Smooth muscle cell (in vitro differentiated cells): ENCODE results near the gene RNF220. TPM values are rescaled to one million over a fixed set of nuclear protein-coding genes. Genes with fewer than 3 reads are reported as not detected.
A peak's percentile ranks its signal among the peaks of the same experiment; 100 is the strongest.

ENCODE experiments used
- DNase-seq: peaks from one replicate; lab custom pipeline; 2025; ENCODE audit not compliant: unreplicated experiment; lab: John Stamatoyannopoulos, UW
- H2AFZ ChIP-seq: fragments of 200-600 bp; sonication (generic); 2 replicates; pipeline ENCODE4 v1.6.0; 2016; ENCODE audit warnings: antibody characterized with exemption, low read depth, mild to moderate bottlenecking
- H3F3A ChIP-seq: fragments of 200-600 bp; sonication (generic); 2 replicates; pipeline ENCODE4 v1.6.0; 2017; ENCODE audit warnings: antibody characterized with exemption, low read depth
- H3K27ac ChIP-seq: fragments of 200-600 bp; sonication (generic); 2 replicates; pipeline ENCODE4 v1.5.1; 2016; ENCODE audit warnings: low read depth, mild to moderate bottlenecking
- H3K27me3 ChIP-seq: fragments of 200-600 bp; sonication (generic); 2 replicates; pipeline ENCODE4 v1.6.1; 2016; ENCODE audit warnings: low read depth, mild to moderate bottlenecking
- H3K36me3 ChIP-seq: fragments of 200-600 bp; sonication (generic); 2 replicates; pipeline ENCODE4 v1.5.1; 2016; ENCODE audit warnings: low read depth
- H3K4me1 ChIP-seq: fragments of 200-600 bp; sonication (generic); 2 replicates; pipeline ENCODE4 v1.5.1; 2016; ENCODE audit warnings: low read depth
- H3K4me2 ChIP-seq: fragments of 200-600 bp; sonication (generic); 2 replicates; pipeline ENCODE4 v1.6.0; 2016; ENCODE audit warnings: mild to moderate bottlenecking
- H3K4me3 ChIP-seq: fragments of 200-600 bp; sonication (generic); 2 replicates; pipeline ENCODE4 v1.5.1; 2016; ENCODE audit warnings: mild to moderate bottlenecking
- H3K79me2 ChIP-seq: fragments of 200-600 bp; sonication (generic); 2 replicates; pipeline ENCODE4 v1.6.0; 2016; ENCODE audit warnings: low read depth, mild to moderate bottlenecking
- H3K9ac ChIP-seq: fragments of 200-600 bp; sonication (generic); 2 replicates; pipeline ENCODE4 v1.6.0; 2016; ENCODE audit warnings: low read depth
- H3K9me3 ChIP-seq: fragments of 200-600 bp; sonication (generic); replicated peaks from 2 replicates; pipeline ENCODE4 v1.5.1; 2016; ENCODE audit warnings: low read depth
- H4K20me1 ChIP-seq: fragments of 200-600 bp; sonication (generic); 2 replicates; pipeline ENCODE4 v1.6.0; 2016; ENCODE audit warnings: low read depth
- CTCF ChIP-seq: fragments of 200-600 bp; sonication (generic); IDR thresholded peaks from 2 replicates; pipeline ENCODE4 v1.5.1; 2017; ENCODE audit warnings: borderline replicate concordance, mild to moderate bottlenecking, antibody characterized with exemption; ENCODE audit not compliant: insufficient read depth, poor library complexity, severe bottlenecking
- WGBS: methylation state at CpG from one replicate; pipeline ENCODE4 v1.1.7; 2016; ENCODE audit warnings: low lambda C conversion rate; 5-methylcytosine and 5-hydroxymethylcytosine counted together
- polyA plus RNA-seq: library from polyadenylated mRNA; unstranded; fragments of >200 nt; fragmentation: Nextera tagmentation; extraction: Ambion mirVana; gene quantifications from 2 replicates; pipeline ENCODE4 v1.2.1, GENCODE V29; 2016
- total RNA-seq: library from RNA; depleted of rRNA; stranded (reverse); fragments of >200 nt; gene quantifications from 2 replicates; pipeline ENCODE4 v1.2.3, GENCODE V29; 2014

The RNF220 gene
- total and polyA plus RNA-seq, 2 experiments from 2014 or later: 65.8 to 71.1 TPM

DNA sequence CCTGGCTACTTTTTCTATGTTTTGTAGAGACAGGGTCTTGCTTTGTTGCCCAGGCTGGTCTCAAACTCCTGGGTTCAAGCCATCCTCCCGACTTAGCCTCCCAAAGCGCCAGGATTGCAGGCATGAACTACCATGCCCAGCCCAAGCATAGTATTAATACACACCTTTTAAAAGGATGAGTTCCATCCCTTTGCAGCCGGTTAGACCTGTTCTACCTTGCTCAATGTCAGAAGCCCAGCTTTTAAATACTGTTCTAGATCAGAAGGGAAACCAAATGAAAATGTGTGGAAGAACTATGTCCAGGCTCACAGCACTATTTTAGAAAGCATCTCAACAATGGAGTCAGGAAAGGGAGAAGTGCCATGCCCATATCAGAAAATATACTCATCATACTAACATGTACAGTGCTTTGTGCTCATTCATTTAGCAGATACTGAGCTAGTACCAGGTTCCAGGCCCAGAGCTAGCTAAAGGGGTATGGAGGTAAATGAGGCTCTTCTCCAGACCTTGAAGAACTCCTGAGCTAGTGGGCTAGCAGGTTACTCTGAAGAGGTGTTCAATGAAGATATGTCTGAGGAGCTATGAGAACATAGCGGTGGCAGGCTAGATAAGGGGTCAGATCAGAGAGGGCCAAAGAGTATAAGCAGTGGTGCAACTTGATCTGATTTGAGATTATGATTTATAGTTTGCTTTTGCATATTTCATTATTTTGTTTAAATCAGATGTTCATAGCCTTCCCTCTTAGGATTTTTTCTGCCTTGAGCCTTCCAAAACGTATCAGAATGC lies 78.2 kb downstream of the RNF220 start:
- H3K4me1 ChIP-seq: peaks cover 28% of the 10 kb centered on the region
- no peaks in the 10 kb centered on the region for H3K27me3 ChIP-seq
- H3K4me3 ChIP-seq: no peak overlapping the region
- WGBS: 92% methylated on average over 5 of the region's 5 CpGs
- no peaks in the 10 kb centered on the region for H3K9me3 ChIP-seq
- peaks cover 6% of the 10 kb centered on the region for H3F3A ChIP-seq
- no peak for TF ChIP-seq CTCF
- H3K36me3 ChIP-seq: no peaks in the 10 kb centered on the region
- DNase-seq: no peak
- H4K20me1 ChIP-seq: no peaks in the 10 kb centered on the region
- H3K27ac ChIP-seq: peak overlapping the region; percentile 91
- H3K9ac ChIP-seq: no peak overlapping the region
- peak overlapping the region; percentile 81 for H3K4me2 ChIP-seq
- H2AFZ ChIP-seq: no peak overlapping the region
- no peaks in the 10 kb centered on the region for H3K79me2 ChIP-seq

- peaks cover 6% of the 10 kb centered on the region for H3F3A ChIP-seq
- 9% methylated on average over 11 of the region's 11 CpGs for WGBS
- H4K20me1 ChIP-seq: no peaks in the 10 kb centered on the region
- no peak for TF ChIP-seq CTCF
- H3K9ac ChIP-seq: peak overlapping the region; percentile 84
- no peaks in the 10 kb centered on the region for H3K36me3 ChIP-seq
- H3K79me2 ChIP-seq: no peaks in the 10 kb centered on the region
- peak overlapping the region; percentile 51 for H2AFZ ChIP-seq
- DNase-seq: no peak
- no peaks in the 10 kb centered on the region for H3K9me3 ChIP-seq
- H3K27ac ChIP-seq: peak overlapping the region; percentile 91
- H3K4me3 ChIP-seq: no peak overlapping the region
- no peaks in the 10 kb centered on the region for H3K27me3 ChIP-seq
- peaks cover 28% of the 10 kb centered on the region for H3K4me1 ChIP-seq
- peak overlapping the region; percentile 81 for H3K4me2 ChIP-seq
These were observed 79.2 kb downstream of the RNF220 start for GRCh38 chr1:44484155-44484688.

DNA sequence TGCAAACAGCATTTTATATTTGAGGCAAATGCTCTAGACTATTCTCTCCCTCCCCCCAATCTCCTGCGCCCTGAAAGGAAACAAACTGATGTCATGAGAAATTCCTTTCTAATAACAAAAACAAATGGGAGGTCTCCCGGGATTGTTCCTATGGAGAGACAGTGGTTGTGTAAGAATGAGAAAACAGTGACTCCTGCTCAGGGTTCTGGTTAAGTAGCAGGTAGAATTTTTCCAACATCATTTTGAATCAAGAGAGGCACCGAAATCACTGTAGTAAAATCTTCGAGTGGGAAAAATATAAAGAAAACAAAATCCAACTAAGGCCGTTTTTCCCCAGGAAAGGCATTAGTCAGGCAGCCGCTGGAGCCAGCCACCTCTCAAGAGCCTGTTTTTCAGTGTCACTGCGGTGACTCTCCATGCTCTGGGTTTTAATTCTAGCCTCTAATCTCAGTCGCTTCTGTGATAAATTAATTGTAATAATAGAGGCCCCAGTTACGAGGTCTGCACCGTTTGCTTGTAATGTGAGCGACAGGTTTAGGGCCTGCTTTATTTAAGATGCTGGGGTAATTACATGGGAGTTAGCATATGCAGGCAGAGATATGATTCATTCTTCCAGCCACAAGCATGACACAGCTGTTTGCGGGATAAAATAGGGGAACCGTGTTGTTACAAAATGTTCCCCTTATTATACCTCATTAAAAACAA lies 80.3 kb downstream of the RNF220 start:
- peak overlapping the region; percentile 81 for H3K4me2 ChIP-seq
- H3K36me3 ChIP-seq: no peaks in the 10 kb centered on the region
- H3K9me3 ChIP-seq: no peaks in the 10 kb centered on the region
- H3K4me1 ChIP-seq: peaks cover 28% of the 10 kb centered on the region
- H3K79me2 ChIP-seq: no peaks in the 10 kb centered on the region
- no peaks in the 10 kb centered on the region for H3K27me3 ChIP-seq
- H2AFZ ChIP-seq: peak overlapping the region; percentile 5
- no peak for TF ChIP-seq CTCF
- peaks cover 6% of the 10 kb centered on the region for H3F3A ChIP-seq
- DNase-seq: no peak
- H3K9ac ChIP-seq: peak overlapping the region; percentile 84
- H3K27ac ChIP-seq: peak overlapping the region; percentile 91
- peak overlapping the region; percentile 26 for H3K4me3 ChIP-seq
- 9% methylated on average over 13 of the region's 13 CpGs for WGBS
- no peaks in the 10 kb centered on the region for H4K20me1 ChIP-seq
